HepG2 (cell line): Measurements from ENCODE around the gene MRPL39. TPM values are rescaled to one million over a fixed set of nuclear protein-coding genes. Genes with fewer than 3 reads are reported as not detected.

ENCODE experiments used
- ATAC-seq: fragments of 200-7000 bp; cut with Tn5 transposase; 3 replicates; pipeline ENCODE4 v1.9.1; 2020; ENCODE audit warnings: mild to moderate bottlenecking, moderate library complexity
- BruUV-seq: library from RNA; stranded (reverse); fragments of 400-500 nt; replicated peaks from 2 replicates; lab custom pipeline; 2021; lab: Mats Ljungman, UMichigan
- CTCF ChIA-PET: fragments of 300-600 bp; formaldehyde crosslinking; extraction: SDS; loops from one replicate; lab custom pipeline; 2021; ENCODE audit warnings: low total read pairs, inconsistent platforms, low intra/inter-chr PET ratio; lab: Yijun Ruan, JAX
- POLR2A ChIA-PET: fragments of 350-600 bp; sonication (Branson Sonifier 250); formaldehyde crosslinking; loops from one replicate; lab custom pipeline; 2020; ENCODE audit warnings: antibody characterized with exemption, inconsistent platforms; lab: Yijun Ruan, JAX
- DNase-seq: peaks from one replicate; pipeline ENCODE4 v3.0.0-alpha.2; 2015; ENCODE audit warnings: low spot score
- FAIRE-seq: peaks from 3 replicates; lab custom pipeline; 2011; peaks lifted over from hg19 to GRCh38; lab: Jason Lieb, UNC
- H2AFZ ChIP-seq: one replicate; pipeline ENCODE4 v1.6.1; 2011; ENCODE audit warnings: low read length, inconsistent platforms
- H3K27ac ChIP-seq: fragments of 300-600 bp; 3 replicates; pipeline ENCODE4 v1.8.0; 2011; ENCODE audit warnings: mixed run types, mild to moderate bottlenecking, mixed read lengths, low read length, inconsistent platforms; ENCODE audit not compliant: insufficient read depth; ENCODE audit errors: extremely low read length
- H3K27me3 ChIP-seq, 2 experiments: fragments of 200-600 bp in 1 of 2; 2 replicates in 1 of 2; 3 replicates in 1 of 2; pipeline versions ENCODE4 v1.6.0 to v1.8.0; 2011; ENCODE audit warnings: low read length in 2 of 2, mild to moderate bottlenecking in 2 of 2, moderate library complexity in 2 of 2, inconsistent platforms in 1 of 2; ENCODE audit not compliant: insufficient read depth in 2 of 2, control insufficient read depth in 1 of 2
- H3K36me3 ChIP-seq, 2 experiments: fragments of 200-600 bp in 1 of 2; replicated peaks in 1 of 2; 2 replicates in 1 of 2; 3 replicates in 1 of 2; pipeline versions ENCODE4 v1.5.1 to v1.8.0; 2011; ENCODE audit warnings: low read length in 2 of 2, inconsistent platforms in 1 of 2; ENCODE audit not compliant: insufficient read depth in 2 of 2, control insufficient read depth in 1 of 2
- H3K4me1 ChIP-seq: 2 replicates; pipeline ENCODE4 v1.5.1; 2012; ENCODE audit warnings: low read length, inconsistent platforms; ENCODE audit not compliant: insufficient read depth
- H3K4me2 ChIP-seq: 2 replicates; pipeline ENCODE4 v1.6.0; 2011; ENCODE audit warnings: low read depth, low read length, inconsistent platforms
- H3K4me3 ChIP-seq, 3 experiments: fragments of 200-600 bp in 1 of 3; sonication (generic), shearing (Covaris generic) in 1 of 3; replicated peaks in 1 of 3; 2 replicates each; pipeline ENCODE4 v1.5.1; 2011 to 2016; ENCODE audit warnings: low read length in 3 of 3, inconsistent platforms in 2 of 3, low read depth in 2 of 3, mild to moderate bottlenecking in 2 of 3, control low read depth in 1 of 3, mixed read lengths in 1 of 3; ENCODE audit not compliant: insufficient read depth in 1 of 3
- H3K79me2 ChIP-seq: one replicate; pipeline ENCODE4 v1.6.1; 2011; ENCODE audit warnings: low read length, inconsistent platforms; ENCODE audit not compliant: insufficient read depth
- H3K9ac ChIP-seq: 2 replicates; pipeline ENCODE4 v1.6.0; 2011; ENCODE audit warnings: mild to moderate bottlenecking, low read depth, low read length, inconsistent platforms; ENCODE audit not compliant: insufficient read depth
- H3K9me3 ChIP-seq: 2 replicates; pipeline ENCODE4 v1.5.1; 2012; ENCODE audit warnings: mild to moderate bottlenecking, low read length
- H4K20me1 ChIP-seq: 2 replicates; pipeline ENCODE4 v1.6.0; 2011; ENCODE audit warnings: inconsistent platforms, mild to moderate bottlenecking, low read length, moderate library complexity; ENCODE audit not compliant: insufficient read depth
- AKAP8 ChIP-seq: sonication (generic); formaldehyde crosslinking; IDR thresholded peaks from 2 replicates; pipeline ENCODE4 v1.5.1; 2020; ENCODE audit warnings: mild to moderate bottlenecking, missing genetic modification reagents
- ARNTL ChIP-seq: sonication (generic); formaldehyde crosslinking; IDR thresholded peaks from 2 replicates; pipeline ENCODE4 v1.4.0; 2020; ENCODE audit warnings: mild to moderate bottlenecking, missing genetic modification reagents
- ETV6 ChIP-seq: sonication (generic); formaldehyde crosslinking; conservative IDR thresholded peaks from 2 replicates; pipeline ENCODE4 v1.4.0; 2020; ENCODE audit warnings: missing genetic modification reagents
- NAIF1 ChIP-seq: sonication (generic); formaldehyde crosslinking; IDR thresholded peaks from 2 replicates; pipeline ENCODE4 v1.5.0; 2020; ENCODE audit warnings: mild to moderate bottlenecking, missing genetic modification reagents, borderline replicate concordance
- NFE2L2 ChIP-seq: fragments of 150-350 bp; IDR thresholded peaks from 2 replicates; pipeline ENCODE4 v1.6.1; 2014; ENCODE audit warnings: low read length
- RFX5 ChIP-seq: IDR thresholded peaks from 2 replicates; pipeline ENCODE4 v1.6.1; 2011; ENCODE audit warnings: low read depth, low read length, improper control_type of control experiment
- YEATS4 ChIP-seq: sonication (generic); formaldehyde crosslinking; IDR thresholded peaks from 2 replicates; pipeline ENCODE4 v1.4.0; 2020; ENCODE audit warnings: missing genetic modification reagents, borderline replicate concordance
- ZFP82 ChIP-seq: sonication (generic); formaldehyde crosslinking; IDR thresholded peaks from 2 replicates; pipeline ENCODE4 v1.5.1; 2020; ENCODE audit warnings: mild to moderate bottlenecking, missing genetic modification reagents, borderline replicate concordance
- ZNF225 ChIP-seq: sonication (generic); formaldehyde crosslinking; IDR thresholded peaks from 2 replicates; pipeline ENCODE4 v1.4.0; 2020; ENCODE audit warnings: mild to moderate bottlenecking, missing genetic modification reagents
- ZNF329 ChIP-seq: sonication (generic); formaldehyde crosslinking; IDR thresholded peaks from 2 replicates; pipeline ENCODE4 v1.9.0; 2021; ENCODE audit warnings: low read depth, mild to moderate bottlenecking, missing genetic modification reagents
- ZNF766 ChIP-seq: sonication (generic); formaldehyde crosslinking; IDR thresholded peaks from 2 replicates; pipeline ENCODE4 v1.5.0; 2020; ENCODE audit warnings: missing genetic modification reagents, borderline replicate concordance
- ZNF841 ChIP-seq: sonication (generic); formaldehyde crosslinking; IDR thresholded peaks from 2 replicates; pipeline ENCODE4 v1.8.1; 2023; ENCODE audit warnings: missing genetic modification reagents, borderline replicate concordance
- WGBS: methylation state at CpG from one replicate; pipeline ENCODE4 v1.1.6; 2017; ENCODE audit warnings: low lambda C conversion rate; 5-methylcytosine and 5-hydroxymethylcytosine counted together
- in situ Hi-C: cut with HindIII; loops from 2 replicates; pipeline ENCODE4 v1.10.0; 2017; ENCODE audit warnings: low pct_unique_long_range_greater_than_20kb; ENCODE audit not compliant: extremely low pct_ligation_motif_present
- intact Hi-C: fragments of 100-400 bp; cut with micrococcal nuclease; formaldehyde crosslinking; loops from one replicate; pipeline ENCODE4 v1.10.0; 2022; ENCODE audit not compliant: unreplicated experiment
- polyA plus RNA-seq, 8 experiments: library from polyadenylated mRNA; depleted of rRNA in 3 of 8; stranded (reverse) in 7 of 8; unstranded in 1 of 8; fragments of >200 nt; fragmentation: Illumina TruSeq in 4 of 8; extraction: Trizol in 4 of 8; gene quantifications; 2 replicates each; pipeline versions ENCODE4 v1.2.1 to v1.2.3, GENCODE V29; 2011 to 2016; ENCODE audit warnings: low read depth in 4 of 8, missing spikeins in 1 of 8, mixed read lengths in 1 of 8; ENCODE audit not compliant: insufficient read depth in 1 of 8
- total RNA-seq, 5 experiments: library from RNA; depleted of rRNA; stranded (reverse); fragments of >200 nt; fragmentation: Illumina TruSeq; extraction: Trizol; gene quantifications; 2 replicates each; pipeline ENCODE4 v1.2.3, GENCODE V29; 2016; ENCODE audit warnings: low read depth in 1 of 5
- TF ChIP-seq, protein P1 (sequence below): sonication (generic); formaldehyde crosslinking; IDR thresholded peaks from 2 replicates; pipeline ENCODE4; 2020; ENCODE audit warnings: missing genetic modification reagents, mild to moderate bottlenecking, borderline replicate concordance
- TF ChIP-seq, protein P2 (sequence below): sonication (generic); formaldehyde crosslinking; IDR thresholded peaks from 2 replicates; pipeline ENCODE4 v1.5.1; 2020; ENCODE audit warnings: mild to moderate bottlenecking, missing genetic modification reagents, moderate library complexity
- TF ChIP-seq, protein P3 (sequence below): sonication (generic); formaldehyde crosslinking; IDR thresholded peaks from 2 replicates; pipeline ENCODE4 v1.4.0; 2020; ENCODE audit warnings: missing genetic modification reagents, mild to moderate bottlenecking, borderline replicate concordance
- TF ChIP-seq, protein P4 (sequence below): sonication (generic); formaldehyde crosslinking; IDR thresholded peaks from 2 replicates; pipeline ENCODE4 v1.8.1; 2023; ENCODE audit warnings: mild to moderate bottlenecking, missing genetic modification reagents, borderline replicate concordance
- TF ChIP-seq, protein P5 (sequence below): sonication (generic); formaldehyde crosslinking; IDR thresholded peaks from 2 replicates; pipeline ENCODE4 v1.9.0; 2022; ENCODE audit warnings: low read depth, missing genetic modification reagents

The MRPL39 gene
- total and polyA plus RNA-seq, 2 of the 13 experiments (the other 11 are each of a cell fraction or from before 2014, with no cell fraction given), result 29.1 to 91.2 TPM

DNA sequence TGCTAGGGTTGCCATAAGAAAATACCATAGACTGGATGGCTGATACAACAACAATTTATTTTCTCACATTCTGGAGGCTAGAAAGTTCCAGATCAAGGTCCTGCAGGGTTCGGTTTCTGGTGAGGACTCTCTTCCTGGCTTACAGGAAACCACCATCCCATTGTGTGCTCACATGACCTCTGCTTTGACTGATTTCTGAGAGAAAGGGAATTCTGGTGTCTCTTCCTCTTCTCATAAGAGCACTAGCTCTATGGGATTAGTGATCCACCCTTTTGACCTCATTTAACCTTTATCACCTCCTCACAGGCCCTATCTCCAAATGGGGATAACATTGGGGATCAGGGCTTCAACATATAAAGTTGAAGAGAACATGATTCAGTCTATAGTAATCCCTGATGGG, 47.5 kb downstream of the MRPL39 start (continued):
- TF ChIP-seq ZNF225 (CRISPR knock-in tag), result no peak
- TF ChIP-seq, protein P1, sequence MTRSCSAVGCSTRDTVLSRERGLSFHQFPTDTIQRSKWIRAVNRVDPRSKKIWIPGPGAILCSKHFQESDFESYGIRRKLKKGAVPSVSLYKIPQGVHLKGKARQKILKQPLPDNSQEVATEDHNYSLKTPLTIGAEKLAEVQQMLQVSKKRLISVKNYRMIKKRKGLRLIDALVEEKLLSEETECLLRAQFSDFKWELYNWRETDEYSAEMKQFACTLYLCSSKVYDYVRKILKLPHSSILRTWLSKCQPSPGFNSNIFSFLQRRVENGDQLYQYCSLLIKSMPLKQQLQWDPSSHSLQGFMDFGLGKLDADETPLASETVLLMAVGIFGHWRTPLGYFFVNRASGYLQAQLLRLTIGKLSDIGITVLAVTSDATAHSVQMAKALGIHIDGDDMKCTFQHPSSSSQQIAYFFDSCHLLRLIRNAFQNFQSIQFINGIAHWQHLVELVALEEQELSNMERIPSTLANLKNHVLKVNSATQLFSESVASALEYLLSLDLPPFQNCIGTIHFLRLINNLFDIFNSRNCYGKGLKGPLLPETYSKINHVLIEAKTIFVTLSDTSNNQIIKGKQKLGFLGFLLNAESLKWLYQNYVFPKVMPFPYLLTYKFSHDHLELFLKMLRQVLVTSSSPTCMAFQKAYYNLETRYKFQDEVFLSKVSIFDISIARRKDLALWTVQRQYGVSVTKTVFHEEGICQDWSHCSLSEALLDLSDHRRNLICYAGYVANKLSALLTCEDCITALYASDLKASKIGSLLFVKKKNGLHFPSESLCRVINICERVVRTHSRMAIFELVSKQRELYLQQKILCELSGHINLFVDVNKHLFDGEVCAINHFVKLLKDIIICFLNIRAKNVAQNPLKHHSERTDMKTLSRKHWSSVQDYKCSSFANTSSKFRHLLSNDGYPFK (CRISPR knock-in tag), result no peak

DNA sequence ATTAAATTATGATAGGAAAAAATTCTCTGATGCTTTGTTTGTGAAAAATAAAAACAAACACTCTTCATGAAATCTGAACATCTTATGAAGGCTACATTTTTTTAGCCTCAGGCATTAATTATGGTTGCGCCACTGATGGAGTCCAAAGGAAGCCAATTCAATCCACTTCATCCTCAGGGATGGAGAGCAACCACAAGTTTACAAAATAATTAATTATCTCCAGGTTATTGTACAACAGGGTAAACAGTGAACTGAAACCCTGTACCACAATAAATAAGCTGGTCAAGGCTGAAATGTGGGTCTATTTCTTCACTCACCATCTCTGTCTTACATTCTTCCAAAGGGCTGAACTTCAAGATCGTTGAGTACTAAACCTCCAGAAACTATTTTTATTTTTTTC, 49.2 kb downstream of the MRPL39 start:
- Histone ChIP-seq H3K4me1 (peaks cover 27% of the 10 kb centered on the region), H3K27me3 (no peaks in the 10 kb centered on the region), H4K20me1 (no peaks in the 10 kb centered on the region), H3K9ac (no peak overlapping the region), H3K36me3 (no peaks in the 10 kb centered on the region), H3K9me3 (no peaks in the 10 kb centered on the region), H3K4me2 (no peak overlapping the region), H3K79me2 (no peaks in the 10 kb centered on the region), H2AFZ (no peak overlapping the region), H3K4me3 (no peak overlapping the region), H3K27ac (no peak overlapping the region)
- intact Hi-C loops (no loop called here), in situ Hi-C loops (no loop called here)
- FAIRE-seq (no peak), ATAC-seq (no peak), DNase-seq (no peak)
- BruUV-seq, result no TSS peak
- WGBS, result 79% methylated on average over 2 of the region's 2 CpGs
- POLR2A ChIA-PET, result no interaction called here
- CTCF ChIA-PET, result no interaction called here
- TF ChIP-seq, protein P2, sequence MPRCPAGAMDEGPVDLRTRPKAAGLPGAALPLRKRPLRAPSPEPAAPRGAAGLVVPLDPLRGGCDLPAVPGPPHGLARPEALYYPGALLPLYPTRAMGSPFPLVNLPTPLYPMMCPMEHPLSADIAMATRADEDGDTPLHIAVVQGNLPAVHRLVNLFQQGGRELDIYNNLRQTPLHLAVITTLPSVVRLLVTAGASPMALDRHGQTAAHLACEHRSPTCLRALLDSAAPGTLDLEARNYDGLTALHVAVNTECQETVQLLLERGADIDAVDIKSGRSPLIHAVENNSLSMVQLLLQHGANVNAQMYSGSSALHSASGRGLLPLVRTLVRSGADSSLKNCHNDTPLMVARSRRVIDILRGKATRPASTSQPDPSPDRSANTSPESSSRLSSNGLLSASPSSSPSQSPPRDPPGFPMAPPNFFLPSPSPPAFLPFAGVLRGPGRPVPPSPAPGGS, result no peak
- no peak for TF ChIP-seq RFX5
- no peak for TF ChIP-seq ZNF329 (CRISPR knock-in tag)
- TF ChIP-seq, protein P3, sequence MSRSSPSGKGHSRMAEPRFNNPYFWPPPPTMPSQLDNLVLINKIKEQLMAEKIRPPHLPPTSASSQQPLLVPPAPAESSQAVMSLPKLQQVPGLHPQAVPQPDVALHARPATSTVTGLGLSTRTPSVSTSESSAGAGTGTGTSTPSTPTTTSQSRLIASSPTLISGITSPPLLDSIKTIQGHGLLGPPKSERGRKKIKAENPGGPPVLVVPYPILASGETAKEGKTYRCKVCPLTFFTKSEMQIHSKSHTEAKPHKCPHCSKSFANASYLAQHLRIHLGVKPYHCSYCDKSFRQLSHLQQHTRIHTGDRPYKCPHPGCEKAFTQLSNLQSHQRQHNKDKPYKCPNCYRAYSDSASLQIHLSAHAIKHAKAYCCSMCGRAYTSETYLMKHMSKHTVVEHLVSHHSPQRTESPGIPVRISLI (CRISPR knock-in tag), result no peak
- TF ChIP-seq NFE2L2, result no peak
- TF ChIP-seq NAIF1 (CRISPR knock-in tag), result no peak
- no peak for TF ChIP-seq ARNTL (CRISPR knock-in tag)
- TF ChIP-seq ETV6, result no peak
- no peak for TF ChIP-seq AKAP8 (CRISPR knock-in tag)
- no peak for TF ChIP-seq ZNF766 (CRISPR knock-in tag)
- no peak for TF ChIP-seq YEATS4 (CRISPR knock-in tag)
- TF ChIP-seq, protein P4, sequence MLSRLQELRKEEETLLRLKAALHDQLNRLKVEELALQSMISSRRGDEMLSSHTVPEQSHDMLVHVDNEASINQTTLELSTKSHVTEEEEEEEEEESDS (CRISPR knock-in tag), result no peak
- TF ChIP-seq, protein P5, sequence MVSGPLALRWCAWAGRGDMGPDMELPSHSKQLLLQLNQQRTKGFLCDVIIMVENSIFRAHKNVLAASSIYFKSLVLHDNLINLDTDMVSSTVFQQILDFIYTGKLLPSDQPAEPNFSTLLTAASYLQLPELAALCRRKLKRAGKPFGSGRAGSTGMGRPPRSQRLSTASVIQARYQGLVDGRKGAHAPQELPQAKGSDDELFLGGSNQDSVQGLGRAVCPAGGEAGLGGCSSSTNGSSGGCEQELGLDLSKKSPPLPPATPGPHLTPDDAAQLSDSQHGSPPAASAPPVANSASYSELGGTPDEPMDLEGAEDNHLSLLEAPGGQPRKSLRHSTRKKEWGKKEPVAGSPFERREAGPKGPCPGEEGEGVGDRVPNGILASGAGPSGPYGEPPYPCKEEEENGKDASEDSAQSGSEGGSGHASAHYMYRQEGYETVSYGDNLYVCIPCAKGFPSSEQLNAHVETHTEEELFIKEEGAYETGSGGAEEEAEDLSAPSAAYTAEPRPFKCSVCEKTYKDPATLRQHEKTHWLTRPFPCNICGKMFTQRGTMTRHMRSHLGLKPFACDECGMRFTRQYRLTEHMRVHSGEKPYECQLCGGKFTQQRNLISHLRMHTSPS, result no peak
- TF ChIP-seq ZNF841, result no peak
- no peak for TF ChIP-seq ZFP82 (CRISPR knock-in tag)
